Lower lobe of right lung (tissue), 2 donors: ENCODE results near the gene PHF20. TPM values are rescaled to one million over a fixed set of nuclear protein-coding genes. Genes with fewer than 3 reads are reported as not detected.
"Not testable (repeated sequence)": the region's sequence is repeated elsewhere in the genome, so short reads cannot be mapped to it uniquely, and the experiment has no call there.

Experiments used
- ATAC-seq, 2 donors: fragments of 200-7000 bp; cut with Tn5 transposase; one replicate each; pipeline ENCODE4 v1.9.1; 2020 to 2022; ENCODE audit warnings: mild to moderate bottlenecking in 2 of 2, moderate library complexity in 2 of 2
- DNase-seq: peaks from one replicate; pipeline ENCODE4 v3.0.0-alpha.2; 2020
- H3K27ac ChIP-seq: fragments of 200-600 bp; one replicate; pipeline ENCODE4 v1.8.0; 2022
- H3K27me3 ChIP-seq: fragments of 200-600 bp; one replicate; pipeline ENCODE4 v1.8.0; 2022; ENCODE audit warnings: low read depth
- H3K36me3 ChIP-seq: fragments of 200-600 bp; one replicate; pipeline ENCODE4 v1.8.0; 2022; ENCODE audit warnings: mild to moderate bottlenecking
- H3K4me1 ChIP-seq: fragments of 200-600 bp; one replicate; pipeline ENCODE4 v1.8.0; 2022
- H3K4me3 ChIP-seq: fragments of 200-600 bp; one replicate; pipeline ENCODE4 v1.8.0; 2022; ENCODE audit warnings: mild to moderate bottlenecking
- H3K9me3 ChIP-seq: fragments of 200-600 bp; one replicate; pipeline ENCODE4 v1.8.0; 2022
- CTCF ChIP-seq: fragments of 200-600 bp; IDR thresholded peaks from one replicate; pipeline ENCODE4 v1.8.0; 2022; ENCODE audit warnings: antibody characterized with exemption, mild to moderate bottlenecking
- intact Hi-C: fragments of 100-400 bp; cut with DNase I; formaldehyde crosslinking; loops from one replicate; pipeline ENCODE4 v1.11.0; 2022
- total RNA-seq: library from RNA; stranded (reverse); fragmentation: NEBNext Ultra II Directional; extraction: Animal tissue kit (Norgen Biotek cat#: 25700); gene quantifications from one replicate; pipeline ENCODE4 v1.2.1, GENCODE V29; 2021
- donor health status: DM: no; HTN: yes; CAD: no; lungs with severe emphysema.

Gene PHF20
- total RNA-seq, 1 donor from 2014 or later, result 47.9 TPM

- H3K4me1 ChIP-seq, result peaks cover 50% of the 10 kb centered on the region
- peak within 1 kb of the TSS; percentile 100 for H3K27ac ChIP-seq
- H3K27me3 ChIP-seq, result no peaks in the 10 kb centered on the region
- peak within 1 kb of the TSS; percentile 85 for H3K4me3 ChIP-seq
- DNase-seq (peak; percentile 100), ATAC-seq (peak; percentile 96 to 97)
- TF ChIP-seq CTCF, result peak; percentile 54
- intact Hi-C loops, result no loop called here
- H3K36me3 ChIP-seq, result peaks cover 37% of the 10 kb centered on the region
- H3K9me3 ChIP-seq, result no peaks in the 10 kb centered on the region
Observed at GRCh38 chr20:35741892-35742740, 29.7 kb upstream of the PHF20 start, which contains the start of gene RBM39. Gene RBM39 (minus strand): TSS chr20:35742260. CDS start chr20:35740874, 1,386 bp downstream.

DNA sequence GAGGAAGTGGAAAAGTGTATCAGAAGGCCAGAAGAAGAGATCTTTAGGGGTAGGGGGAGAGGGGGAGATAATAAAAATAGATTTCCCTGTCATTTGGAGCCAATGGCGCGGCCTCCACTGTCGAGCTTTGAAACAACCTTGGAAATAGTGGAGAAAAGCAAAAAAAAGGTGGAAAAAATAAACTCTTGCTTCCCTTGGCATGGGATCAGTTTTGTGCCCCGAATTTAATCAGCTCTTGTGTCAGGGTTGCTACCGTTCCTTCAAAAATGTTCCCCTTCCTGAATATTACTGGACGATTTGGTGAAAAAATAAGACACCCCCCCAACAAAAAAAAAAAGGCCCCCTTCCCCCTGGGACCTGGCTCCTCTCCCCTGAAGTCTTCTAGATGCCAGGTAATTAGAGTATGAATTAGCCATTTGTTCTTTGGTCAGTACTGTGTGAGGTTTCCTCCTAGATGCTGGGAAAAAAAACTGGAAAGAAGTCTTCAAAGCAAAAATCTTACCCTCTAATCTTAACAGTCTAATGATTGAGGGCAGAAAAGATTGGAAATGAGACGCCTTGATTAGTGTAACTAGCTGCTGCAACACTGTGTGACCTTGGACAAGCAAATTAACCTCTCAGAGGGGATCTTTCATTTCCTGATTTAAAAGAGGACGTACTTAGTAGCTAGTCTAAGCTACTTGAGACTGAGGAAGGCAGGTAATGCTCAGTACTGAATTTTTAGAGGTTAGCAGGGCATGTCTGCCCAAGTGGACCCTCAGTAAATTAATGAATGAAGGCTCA lies 28.9 kb upstream of the PHF20 start:
- Histone ChIP-seq H3K9me3 (no peaks in the 10 kb centered on the region), H3K4me1 (peaks cover 46% of the 10 kb centered on the region), H3K36me3 (peaks cover 29% of the 10 kb centered on the region), H3K27me3 (no peaks in the 10 kb centered on the region), H3K27ac (peak overlapping the region; percentile 100), H3K4me3 (peak overlapping the region; percentile 85)
- TF ChIP-seq CTCF, result no peak
- DNase-seq (no peak), ATAC-seq (peak; percentile 27 to 34)
- intact Hi-C loops, result no loop called here

DNA sequence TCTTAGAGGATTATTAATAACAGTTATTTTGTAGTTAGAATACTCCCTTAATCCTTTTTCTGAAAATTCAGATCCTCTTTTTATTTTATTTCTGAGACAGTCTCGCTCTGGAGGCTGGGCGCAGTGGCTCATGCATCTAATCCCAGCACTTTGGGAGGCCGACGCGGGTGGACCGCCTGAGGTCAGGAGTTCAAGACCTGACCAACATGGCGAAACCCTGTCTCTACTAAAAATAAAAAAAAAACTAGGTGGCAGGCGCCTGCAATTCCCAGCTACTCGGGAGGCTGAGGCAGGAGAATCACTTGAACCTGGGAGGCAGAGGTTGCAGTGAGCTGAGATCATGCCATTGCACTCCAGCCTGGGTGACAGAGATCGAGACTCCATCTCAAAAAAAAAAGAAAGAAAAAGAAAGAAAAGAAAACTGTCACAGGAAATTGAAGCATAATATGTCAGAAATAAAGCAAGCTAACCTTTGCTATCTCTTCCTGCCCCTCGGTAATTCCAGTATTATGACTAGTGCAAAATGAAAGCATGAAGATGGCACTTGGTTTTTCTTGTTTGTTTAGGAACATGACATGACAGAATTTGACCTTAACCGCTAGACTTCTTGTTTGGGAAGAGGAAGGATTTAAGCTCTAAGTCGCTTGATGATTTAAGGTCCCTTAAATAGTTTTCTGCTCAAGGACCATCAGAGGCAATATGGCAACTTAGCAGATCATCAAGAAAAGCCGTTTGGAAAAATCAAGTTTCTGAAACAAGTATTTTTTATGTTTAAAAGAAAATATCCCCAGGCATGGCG lies 27.9 kb upstream of the PHF20 start:
- intact Hi-C loops, result no loop called here
- TF ChIP-seq CTCF, result no peak
- H3K27me3 ChIP-seq, result no peaks in the 10 kb centered on the region
- H3K4me1 ChIP-seq, result peaks cover 36% of the 10 kb centered on the region
- H3K4me3 ChIP-seq, result peak overlapping the region; percentile 85
- ATAC-seq (no peak), DNase-seq (peak; percentile 58)
- peaks cover 19% of the 10 kb centered on the region for H3K36me3 ChIP-seq
- peak overlapping the region; percentile 100 for H3K27ac ChIP-seq
- H3K9me3 ChIP-seq, result no peaks in the 10 kb centered on the region

DNA sequence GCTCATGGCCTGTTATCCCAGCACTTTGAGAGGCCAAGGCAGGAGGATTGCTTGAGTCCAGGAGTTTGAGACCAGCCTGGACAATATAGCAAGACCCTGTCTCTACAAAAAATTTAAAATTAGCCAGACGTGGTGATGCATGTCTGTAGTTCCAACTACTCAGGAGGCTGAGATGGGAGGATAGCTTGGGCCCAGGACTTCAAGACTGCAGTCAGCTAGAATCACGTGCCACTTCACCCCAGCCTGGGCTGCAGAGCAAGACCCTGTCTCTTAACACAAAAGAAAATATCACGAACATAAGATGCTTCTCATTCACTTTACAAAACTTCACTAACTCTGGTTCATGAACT lies 27.3 kb upstream of the PHF20 start:
- DNase-seq, intact Hi-C loops, H3K27me3 ChIP-seq, ATAC-seq, H3K9me3 ChIP-seq: not testable (repeated sequence)
- Histone ChIP-seq H3K36me3 (peaks cover 13% of the 10 kb centered on the region), H3K27ac (peak overlapping the region; percentile 100), H3K4me1 (peaks cover 31% of the 10 kb centered on the region), H3K4me3 (peak overlapping the region; percentile 85)

DNA sequence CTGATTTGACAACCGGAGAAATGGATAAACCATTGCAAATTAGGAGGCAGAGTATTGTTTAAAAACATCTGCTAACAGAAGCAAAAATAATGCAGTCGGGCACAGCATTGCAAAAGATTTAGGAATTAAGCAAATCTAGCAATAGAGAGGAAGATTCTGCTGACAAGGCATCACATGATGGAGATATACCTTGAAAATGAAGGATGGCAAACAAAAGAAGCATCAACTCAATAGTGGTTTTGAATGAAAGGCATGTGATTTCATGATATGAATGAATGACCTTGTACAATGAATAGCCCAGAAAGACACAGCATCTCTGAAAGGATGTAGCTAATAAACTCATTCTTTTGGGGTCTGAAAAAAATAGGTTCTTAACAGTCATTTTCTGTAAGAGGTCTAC lies 21.2 kb upstream of the PHF20 start:
- ATAC-seq, result no peak

More for the DNA sequence above, 21.2 kb upstream of the PHF20 start:
- H3K27ac ChIP-seq, result no peak overlapping the region
- no peak for DNase-seq
- H3K4me1 ChIP-seq, result no peaks in the 10 kb centered on the region
- no peaks in the 10 kb centered on the region for H3K27me3 ChIP-seq
- no peaks in the 10 kb centered on the region for H3K9me3 ChIP-seq
- intact Hi-C loops, result no loop called here
- H3K36me3 ChIP-seq, result no peaks in the 10 kb centered on the region
- H3K4me3 ChIP-seq, result no peak overlapping the region
- no peak for TF ChIP-seq CTCF
